ENCODE data around the gene CTIF. TPM values are rescaled to one million over a fixed set of nuclear protein-coding genes. Genes with fewer than 3 reads are reported as not detected.

CTIF gene
- total RNA-seq, 1 donor from 2014 or later: 67.9 TPM

GRCh38 chr18:48609820-48610815 is 71.3 kb downstream of the CTIF start:
- H3K27ac Mint-ChIP-seq: no peak overlapping the region
- H3K27me3 Mint-ChIP-seq (ENCODE audit: low read depth): no peaks in the 10 kb centered on the region
- H3K9me3 Mint-ChIP-seq: no peaks in the 10 kb centered on the region
- H3K4me3 Mint-ChIP-seq: no peak overlapping the region
- H3K4me1 Mint-ChIP-seq: peaks cover 6% of the 10 kb centered on the region
- no peak for DNase-seq (ENCODE audit: low spot score in 2 of 2, unreplicated experiment in 2 of 2)
- no peak for TF ChIP-seq CTCF (IDR thresholded peaks at IDR 0.05; ENCODE audit: unreplicated experiment)
- no peaks in the 10 kb centered on the region for H3K36me3 Mint-ChIP-seq

GRCh38 chr18:48611203-48611602 is 72.4 kb downstream of the CTIF start:
- H3K27ac Mint-ChIP-seq: no peak overlapping the region

DNA sequence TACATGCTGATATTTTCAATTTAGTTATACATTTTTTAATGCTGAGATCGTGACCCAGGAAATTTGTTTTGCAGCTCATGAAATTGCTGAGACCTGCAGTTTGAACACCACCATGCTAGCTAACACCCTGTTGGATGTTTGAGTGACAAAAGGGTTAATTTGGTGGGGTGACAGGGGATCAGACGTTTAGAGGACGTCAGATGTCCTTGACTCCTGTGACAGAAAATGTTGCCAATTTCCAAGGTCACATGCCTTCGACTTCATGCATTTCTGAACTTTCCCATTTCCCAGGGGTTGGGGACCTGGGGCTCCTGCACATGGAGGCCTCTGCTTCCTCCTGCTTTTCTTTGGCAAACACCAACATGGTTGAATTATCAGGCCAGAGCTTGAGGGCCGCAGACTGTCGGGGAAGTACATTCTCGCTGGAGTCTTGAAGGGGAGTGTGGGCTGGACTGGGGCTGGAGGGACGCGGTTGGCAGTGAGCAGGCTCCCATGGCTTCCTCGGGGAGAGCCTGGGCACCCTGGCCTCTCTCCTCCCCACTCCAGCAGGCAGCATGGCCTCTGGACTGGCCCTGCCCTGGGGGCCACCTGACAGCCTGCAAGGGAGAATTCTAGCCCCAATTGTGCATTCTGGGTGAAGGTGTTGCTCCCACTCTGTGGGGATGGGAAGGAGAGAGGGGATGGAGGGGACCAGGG is 73.1 kb downstream of the CTIF start:
- Mint-ChIP-seq H3K27me3 (ENCODE audit: low read depth) (no peaks in the 10 kb centered on the region), H3K27ac (no peak overlapping the region), H3K36me3 (no peaks in the 10 kb centered on the region), H3K4me1 (peaks cover 5% of the 10 kb centered on the region), H3K9me3 (no peaks in the 10 kb centered on the region), H3K4me3 (no peak overlapping the region)
- DNase-seq (ENCODE audit: low spot score in 2 of 2, unreplicated experiment in 2 of 2): no peak
- no peak for TF ChIP-seq CTCF (IDR thresholded peaks at IDR 0.05; ENCODE audit: unreplicated experiment)

More at GRCh38 chr18:48611203-48611602, 72.4 kb downstream of the CTIF start:
- no peaks in the 10 kb centered on the region for H3K27me3 Mint-ChIP-seq (ENCODE audit: low read depth)
- DNase-seq (ENCODE audit: low spot score in 2 of 2, unreplicated experiment in 2 of 2): no peak
- no peaks in the 10 kb centered on the region for H3K9me3 Mint-ChIP-seq
- H3K4me3 Mint-ChIP-seq: no peak overlapping the region
- H3K4me1 Mint-ChIP-seq: peaks cover 5% of the 10 kb centered on the region
- H3K36me3 Mint-ChIP-seq: no peaks in the 10 kb centered on the region
- no peak for TF ChIP-seq CTCF (IDR thresholded peaks at IDR 0.05; ENCODE audit: unreplicated experiment)

DNA sequence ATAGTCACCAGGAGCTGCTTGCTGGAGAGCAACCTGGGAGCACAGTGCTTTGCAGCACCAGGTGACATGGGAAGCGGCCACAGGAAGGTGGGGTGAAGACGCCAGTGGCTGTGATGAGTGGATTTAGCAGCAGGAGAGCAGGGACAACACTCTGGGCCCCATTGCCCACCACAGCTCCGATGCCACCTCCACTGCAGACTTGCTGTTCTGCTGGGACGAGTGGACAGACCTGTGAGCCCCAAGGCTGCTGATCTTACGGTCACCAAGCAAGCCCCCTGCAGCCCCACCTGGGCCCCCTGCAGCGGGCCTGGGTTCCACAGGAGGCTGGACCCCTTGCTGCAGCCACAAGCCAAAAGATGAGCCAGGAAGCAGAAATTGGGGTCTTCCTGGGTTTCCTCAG is 73.7 kb downstream of the CTIF start:
- no peak for DNase-seq (ENCODE audit: low spot score in 2 of 2, unreplicated experiment in 2 of 2)
- Mint-ChIP-seq H3K9me3 (no peaks in the 10 kb centered on the region), H3K4me1 (peaks cover 5% of the 10 kb centered on the region), H3K27me3 (ENCODE audit: low read depth) (no peaks in the 10 kb centered on the region), H3K27ac (no peak overlapping the region), H3K4me3 (no peak overlapping the region), H3K36me3 (no peaks in the 10 kb centered on the region)
- no peak for TF ChIP-seq CTCF (IDR thresholded peaks at IDR 0.05; ENCODE audit: unreplicated experiment)

DNA sequence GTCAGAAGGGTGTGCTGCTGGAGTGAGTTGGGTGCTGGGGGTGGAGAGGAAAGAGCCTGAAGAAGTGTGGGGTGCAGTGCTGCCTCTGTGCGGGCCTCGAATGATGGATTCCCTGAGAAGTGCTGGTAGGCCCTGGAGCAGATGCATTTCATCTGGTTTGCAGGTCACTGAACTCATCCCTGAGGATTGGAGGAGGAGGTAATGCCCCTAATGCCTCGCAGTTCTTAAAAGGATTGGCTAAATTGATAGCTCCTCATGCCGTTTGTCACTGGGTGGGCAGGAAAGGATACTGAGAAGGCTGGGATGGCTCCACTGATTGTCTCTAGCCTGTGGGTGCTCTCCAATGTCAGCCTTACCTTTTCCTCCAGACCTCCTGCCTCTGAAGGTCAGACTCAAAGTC is 74.1 kb downstream of the CTIF start:
- Mint-ChIP-seq H3K36me3 (no peaks in the 10 kb centered on the region), H3K27me3 (ENCODE audit: low read depth) (no peaks in the 10 kb centered on the region), H3K4me3 (no peak overlapping the region), H3K4me1 (peaks cover 5% of the 10 kb centered on the region), H3K27ac (no peak overlapping the region), H3K9me3 (no peaks in the 10 kb centered on the region)
- DNase-seq (ENCODE audit: low spot score in 2 of 2, unreplicated experiment in 2 of 2): no peak
- no peak for TF ChIP-seq CTCF (IDR thresholded peaks at IDR 0.05; ENCODE audit: unreplicated experiment)

Measured in mesothelial cell of epicardium (in vitro differentiated cells).